SK-N-SH treated with all-trans-retinoic acid at 6 μM for 48 hours (cell line): ENCODE results near the gene WDR7.
A peak's percentile ranks its signal among the peaks of the same experiment; 100 is the strongest.

Experiments used
- ATAC-seq: fragments of 200-7000 bp; cut with Tn5 transposase; 3 replicates; pipeline ENCODE4 v1.9.1; 2020; ENCODE audit warnings: mild to moderate bottlenecking, moderate library complexity
- ARNTL ChIP-seq: fragments of 450-650 bp; formaldehyde crosslinking; IDR thresholded peaks from 2 replicates; pipeline ENCODE4 v1.5.0; 2020; ENCODE audit warnings: low read depth, mild to moderate bottlenecking, moderate library complexity, borderline replicate concordance
- BACH2 ChIP-seq: fragments of 250-450 bp; sonication (Bioruptor Pico); IDR thresholded peaks from 2 replicates; pipeline ENCODE4 v1.9.0; 2021; ENCODE audit warnings: mild to moderate bottlenecking, borderline replicate concordance
- CREB5 ChIP-seq: fragments of 250-450 bp; sonication (Bioruptor Pico); IDR thresholded peaks from 2 replicates; pipeline ENCODE4 v1.5.1; 2020; ENCODE audit warnings: low read depth, mild to moderate bottlenecking, moderate library complexity
- CSDC2 ChIP-seq: fragments of 250-450 bp; sonication (Bioruptor Pico); IDR thresholded peaks from 2 replicates; pipeline ENCODE4 v1.5.0; 2020; ENCODE audit warnings: mild to moderate bottlenecking, moderate library complexity
- ESRRG ChIP-seq: fragments of 250-450 bp; sonication (Bioruptor Pico); IDR thresholded peaks from 2 replicates; pipeline ENCODE4 v1.6.1; 2021; ENCODE audit warnings: mild to moderate bottlenecking
- ISL1 ChIP-seq: fragments of 250-450 bp; sonication (Bioruptor Pico); IDR thresholded peaks from 2 replicates; pipeline ENCODE4 v2.1.2; 2022; ENCODE audit warnings: mild to moderate bottlenecking, moderate library complexity
- OSR1 ChIP-seq: fragments of 250-450 bp; sonication (Bioruptor Pico); IDR thresholded peaks from 2 replicates; pipeline ENCODE4 v1.8.0; 2022; ENCODE audit warnings: moderate library complexity, mild to moderate bottlenecking, inconsistent platforms
- PATZ1 ChIP-seq: fragments of 250-450 bp; sonication (Bioruptor Pico); IDR thresholded peaks from 2 replicates; pipeline ENCODE4 v1.8.0; 2020; ENCODE audit warnings: mild to moderate bottlenecking, moderate library complexity, borderline replicate concordance
- POU6F1 ChIP-seq: fragments of 250-450 bp; sonication (Bioruptor Pico); IDR thresholded peaks from 2 replicates; pipeline ENCODE4 v1.8.0; 2021; ENCODE audit warnings: low read depth, mild to moderate bottlenecking, moderate library complexity, borderline replicate concordance
- RARB ChIP-seq: fragments of 250-450 bp; sonication (Bioruptor Pico); IDR thresholded peaks from 2 replicates; pipeline ENCODE4 v1.8.0; 2021; ENCODE audit warnings: mild to moderate bottlenecking, moderate library complexity
- TCF4 ChIP-seq: fragments of 250-450 bp; sonication (Bioruptor Pico); IDR thresholded peaks from 2 replicates; pipeline ENCODE4 v1.8.0; 2021; ENCODE audit warnings: mild to moderate bottlenecking, moderate library complexity, borderline replicate concordance
- TOX ChIP-seq: fragments of 250-450 bp; sonication (Bioruptor Pico); IDR thresholded peaks from 2 replicates; pipeline ENCODE4 v1.8.0; 2021; ENCODE audit warnings: mild to moderate bottlenecking, moderate library complexity, borderline replicate concordance
- TSHZ2 ChIP-seq: fragments of 250-450 bp; sonication (Bioruptor Pico); IDR thresholded peaks from 2 replicates; pipeline ENCODE4 v1.5.0; 2020; ENCODE audit warnings: mild to moderate bottlenecking, moderate library complexity
- ZC3H10 ChIP-seq: fragments of 250-450 bp; sonication (Bioruptor Pico); IDR thresholded peaks from 2 replicates; pipeline ENCODE4 v1.5.1; 2021; ENCODE audit warnings: mild to moderate bottlenecking, moderate library complexity
- ZFP30 ChIP-seq: fragments of 450-650 bp; formaldehyde crosslinking; IDR thresholded peaks from 2 replicates; pipeline ENCODE4 v1.5.0; 2022; ENCODE audit warnings: mild to moderate bottlenecking, moderate library complexity
- ZNF565 ChIP-seq: fragments of 450-650 bp; formaldehyde crosslinking; conservative IDR thresholded peaks from 2 replicates; pipeline ENCODE4 v1.5.0; 2020; ENCODE audit warnings: low read depth, mild to moderate bottlenecking, moderate library complexity
- ZNF70 ChIP-seq: fragments of 450-650 bp; formaldehyde crosslinking; IDR thresholded peaks from 2 replicates; pipeline ENCODE4 v1.5.0; 2020; ENCODE audit warnings: mild to moderate bottlenecking, moderate library complexity
- TF ChIP-seq, protein P1 (sequence below): fragments of 250-450 bp; sonication (Bioruptor Pico); IDR thresholded peaks from 2 replicates; pipeline ENCODE4 v1.5.1; 2021; ENCODE audit warnings: mild to moderate bottlenecking, moderate library complexity

The WDR7 gene

DNA sequence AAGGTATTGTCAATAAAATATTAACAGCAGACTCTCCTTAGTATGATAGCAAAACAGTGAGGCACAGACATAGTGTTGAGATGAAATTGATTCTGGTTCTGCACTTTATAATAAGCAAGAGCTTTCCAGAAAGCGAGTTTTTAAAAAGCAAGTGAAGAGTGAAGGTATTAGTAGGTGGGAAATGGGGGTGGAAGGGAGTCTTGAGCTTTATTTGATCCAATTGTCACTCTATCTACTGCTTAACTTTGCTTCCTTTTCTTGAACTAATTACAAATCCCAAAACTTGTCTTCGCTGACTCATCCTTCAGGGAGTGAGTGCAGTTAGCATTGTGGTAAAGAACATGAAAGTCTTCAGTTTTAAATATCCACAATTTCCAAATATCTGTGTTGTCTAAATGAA lies 375.2 kb downstream of the WDR7 start:
- peak; percentile 32; the same call in 2 of the 3 replicates for ATAC-seq

DNA sequence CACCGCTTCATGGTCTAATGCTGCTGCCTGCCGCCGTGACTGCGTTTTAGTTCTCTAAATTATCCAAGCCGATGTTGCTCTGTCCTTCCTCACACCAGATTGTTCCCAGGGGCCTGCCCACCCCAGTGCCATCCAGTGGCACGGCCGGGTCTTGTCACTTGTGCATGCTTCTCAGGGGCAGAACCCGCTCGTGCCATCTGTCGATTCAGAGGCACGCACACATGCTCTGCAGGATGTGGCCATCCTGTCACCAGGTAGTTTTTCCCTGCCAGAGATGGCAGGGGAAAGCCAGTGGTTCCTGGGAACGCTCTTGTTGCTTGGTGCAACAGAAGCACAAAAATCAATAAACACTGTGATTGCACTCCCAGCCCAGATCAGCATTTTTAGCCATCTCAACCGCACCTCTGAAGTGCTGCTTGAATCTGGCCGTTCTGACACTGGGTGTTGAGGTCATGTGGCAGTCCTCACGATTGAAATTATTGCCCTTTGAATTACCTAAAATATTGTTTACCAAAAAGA lies 376.1 kb downstream of the WDR7 start:
- TF ChIP-seq CREB5 (CRISPR knock-in tag) = no peak
- no peak for TF ChIP-seq TSHZ2 (CRISPR knock-in tag)
- no peak for TF ChIP-seq PATZ1 (CRISPR knock-in tag)
- TF ChIP-seq ZNF565 = no peak
- no peak for ATAC-seq

More for the DNA sequence above, 375.2 kb downstream of the WDR7 start:
- no peak for TF ChIP-seq CREB5 (CRISPR knock-in tag)
- no peak for TF ChIP-seq ZFP30
- TF ChIP-seq ESRRG = no peak
- no peak for TF ChIP-seq TCF4 (CRISPR knock-in tag)
- TF ChIP-seq, all 23 proteins: peak for 0

- peak; percentile 79 for ATAC-seq
- TF ChIP-seq ESRRG (no peak), ZC3H10 (CRISPR knock-in tag) (no peak), OSR1 (CRISPR knock-in tag) (no peak), ZNF70 (CRISPR knock-in tag) (no peak), ZFP30 (no peak), ZNF565 (no peak), TOX (CRISPR knock-in tag) (no peak)
Observed at GRCh38 chr18:57029761-57030160, 378.6 kb downstream of the WDR7 start.

DNA sequence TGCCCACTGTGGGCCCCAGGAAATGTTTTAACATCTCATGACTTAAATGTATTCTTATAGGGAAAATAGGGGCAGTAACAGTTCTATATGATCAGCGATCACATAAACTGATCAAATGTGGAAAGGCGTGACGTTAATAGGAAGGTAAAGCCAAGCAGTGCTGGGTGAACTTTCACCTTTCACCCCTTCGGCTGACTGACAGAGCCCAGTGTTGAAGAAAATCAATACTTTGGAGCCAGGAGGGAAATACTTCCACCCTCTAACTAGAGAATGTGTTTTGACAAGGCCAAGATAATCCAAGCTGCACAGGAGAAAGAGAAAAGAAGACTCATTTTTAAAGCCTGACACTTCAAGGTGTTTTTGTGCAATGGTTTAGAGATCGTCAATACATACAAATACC lies 379.3 kb downstream of the WDR7 start:
- TF ChIP-seq ISL1 (CRISPR knock-in tag) (no peak), CREB5 (CRISPR knock-in tag) (no peak), POU6F1 (no peak), ZFP30 (no peak), RARB (no peak), ARNTL (CRISPR knock-in tag) (no peak), ZC3H10 (CRISPR knock-in tag) (no peak), OSR1 (CRISPR knock-in tag) (no peak), CSDC2 (CRISPR knock-in tag) (no peak), BACH2 (CRISPR knock-in tag) (no peak), ESRRG (no peak), TCF4 (CRISPR knock-in tag) (no peak), ZNF565 (no peak)
- TF ChIP-seq, protein P1, sequence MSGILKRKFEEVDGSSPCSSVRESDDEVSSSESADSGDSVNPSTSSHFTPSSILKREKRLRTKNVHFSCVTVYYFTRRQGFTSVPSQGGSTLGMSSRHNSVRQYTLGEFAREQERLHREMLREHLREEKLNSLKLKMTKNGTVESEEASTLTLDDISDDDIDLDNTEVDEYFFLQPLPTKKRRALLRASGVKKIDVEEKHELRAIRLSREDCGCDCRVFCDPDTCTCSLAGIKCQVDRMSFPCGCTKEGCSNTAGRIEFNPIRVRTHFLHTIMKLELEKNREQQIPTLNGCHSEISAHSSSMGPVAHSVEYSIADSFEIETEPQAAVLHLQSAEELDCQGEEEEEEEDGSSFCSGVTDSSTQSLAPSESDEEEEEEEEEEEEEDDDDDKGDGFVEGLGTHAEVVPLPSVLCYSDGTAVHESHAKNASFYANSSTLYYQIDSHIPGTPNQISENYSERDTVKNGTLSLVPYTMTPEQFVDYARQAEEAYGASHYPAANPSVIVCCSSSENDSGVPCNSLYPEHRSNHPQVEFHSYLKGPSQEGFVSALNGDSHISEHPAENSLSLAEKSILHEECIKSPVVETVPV (CRISPR knock-in tag) = no peak

More for the DNA sequence above, 379.3 kb downstream of the WDR7 start:
- no peak for ATAC-seq
